Measurements from ENCODE around the gene CDH4. TPM values are rescaled to one million over a fixed set of nuclear protein-coding genes. Genes with fewer than 3 reads are reported as not detected.

Gene CDH4
- total and polyA plus RNA-seq, 2 of the 13 experiments (the other 11 are each of a cell fraction or from before 2014, with no cell fraction given): not detected

DNA sequence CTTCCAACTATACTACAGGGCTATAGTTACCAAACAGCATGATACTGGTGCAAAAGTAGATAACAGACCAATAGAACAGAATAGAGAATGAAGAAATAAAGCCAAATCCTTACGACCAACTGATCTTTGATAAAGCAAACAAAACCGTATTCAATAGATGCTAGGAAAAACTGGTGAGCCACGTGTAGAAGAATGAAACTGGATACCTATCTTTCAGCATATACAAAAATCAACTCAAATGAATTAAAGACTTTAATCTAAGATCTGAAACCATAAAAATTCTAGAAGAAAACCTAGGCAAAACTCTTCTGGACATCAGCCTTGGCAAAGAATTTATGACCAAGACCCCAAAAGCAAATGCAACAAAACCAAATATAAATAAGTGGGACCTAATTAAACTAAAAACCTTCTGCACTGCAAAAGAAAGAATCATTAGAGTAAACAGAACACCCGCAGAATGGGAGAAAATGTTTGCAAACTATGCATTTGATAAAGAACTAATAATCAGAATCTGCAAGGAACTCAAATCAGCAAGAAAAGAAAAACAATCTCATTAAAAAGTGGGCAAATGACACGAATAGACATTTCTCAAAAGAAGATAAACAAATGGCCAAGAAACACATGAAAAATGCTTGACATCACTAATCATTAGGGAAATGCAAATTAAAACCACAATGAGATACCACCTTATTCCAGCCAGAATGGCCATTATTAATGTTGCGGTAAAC is 703.8 kb downstream of the CDH4 start:
- H3K27ac ChIP-seq (ENCODE audit: extremely low read length, insufficient read depth, low read length): no peak overlapping the region
- in situ Hi-C loops (cut with HindIII; ENCODE audit: extremely low pct_ligation_motif_present, low pct_unique_long_range_greater_than_20kb) (no loop called here), intact Hi-C loops (cut with micrococcal nuclease; ENCODE audit: unreplicated experiment) (no loop called here)
- no peaks in the 10 kb centered on the region for H3K9me3 ChIP-seq (ENCODE audit: low read length)
- WGBS (ENCODE audit: low lambda C conversion rate): 8% methylated on average over 6 of the region's 6 CpGs
- ATAC-seq: no peak
- peaks cover 6% of the 10 kb centered on the region; the same call in 1 of the 2 replicates for H4K20me1 ChIP-seq (ENCODE audit: insufficient read depth, low read length)
- FAIRE-seq: no peak
- POLR2A ChIA-PET: no interaction called here
- H3K4me3 ChIP-seq (replicated peaks in 1 of 3; ENCODE audit: insufficient read depth in 1 of 3, low read depth in 2 of 3, low read length in 3 of 3): no peak overlapping the region; a peak in 1 of 6 replicates
- BruUV-seq (replicated peaks): no TSS peak
- CTCF ChIA-PET (ENCODE audit: low intra/inter-chr PET ratio, low total read pairs): no interaction called here
- H3K36me3 ChIP-seq (replicated peaks in 1 of 2; ENCODE audit: control insufficient read depth in 1 of 2, insufficient read depth in 2 of 2, low read length in 2 of 2): no peaks in the 10 kb centered on the region
- peak; percentile 36 for DNase-seq (ENCODE audit: low spot score)
- H2AFZ ChIP-seq (ENCODE audit: low read length): no peak overlapping the region
- no peak overlapping the region for H3K9ac ChIP-seq (ENCODE audit: insufficient read depth, low read depth, low read length)
- no peaks in the 10 kb centered on the region for H3K27me3 ChIP-seq (ENCODE audit: control insufficient read depth in 1 of 2, insufficient read depth in 2 of 2, low read length in 2 of 2)
- H3K4me2 ChIP-seq (ENCODE audit: low read depth, low read length): peak overlapping the region; percentile 34
- no peaks in the 10 kb centered on the region for H3K79me2 ChIP-seq (ENCODE audit: insufficient read depth, low read length)
- peaks cover 23% of the 10 kb centered on the region for H3K4me1 ChIP-seq (ENCODE audit: insufficient read depth, low read length)
- no peak for TF ChIP-seq ZNF331 (CRISPR knock-in tag; IDR thresholded peaks at IDR 0.05)
- TF ChIP-seq FUBP1 (CRISPR knock-in tag; IDR thresholded peaks at IDR 0.05; ENCODE audit: borderline replicate concordance): no peak
- TF ChIP-seq TGIF2 (CRISPR knock-in tag; IDR thresholded peaks at IDR 0.05): no peak
- TF ChIP-seq ZFYVE20 (CRISPR knock-in tag; IDR thresholded peaks at IDR 0.05; ENCODE audit: borderline replicate concordance, low read depth): no peak
- TF ChIP-seq, protein P1, sequence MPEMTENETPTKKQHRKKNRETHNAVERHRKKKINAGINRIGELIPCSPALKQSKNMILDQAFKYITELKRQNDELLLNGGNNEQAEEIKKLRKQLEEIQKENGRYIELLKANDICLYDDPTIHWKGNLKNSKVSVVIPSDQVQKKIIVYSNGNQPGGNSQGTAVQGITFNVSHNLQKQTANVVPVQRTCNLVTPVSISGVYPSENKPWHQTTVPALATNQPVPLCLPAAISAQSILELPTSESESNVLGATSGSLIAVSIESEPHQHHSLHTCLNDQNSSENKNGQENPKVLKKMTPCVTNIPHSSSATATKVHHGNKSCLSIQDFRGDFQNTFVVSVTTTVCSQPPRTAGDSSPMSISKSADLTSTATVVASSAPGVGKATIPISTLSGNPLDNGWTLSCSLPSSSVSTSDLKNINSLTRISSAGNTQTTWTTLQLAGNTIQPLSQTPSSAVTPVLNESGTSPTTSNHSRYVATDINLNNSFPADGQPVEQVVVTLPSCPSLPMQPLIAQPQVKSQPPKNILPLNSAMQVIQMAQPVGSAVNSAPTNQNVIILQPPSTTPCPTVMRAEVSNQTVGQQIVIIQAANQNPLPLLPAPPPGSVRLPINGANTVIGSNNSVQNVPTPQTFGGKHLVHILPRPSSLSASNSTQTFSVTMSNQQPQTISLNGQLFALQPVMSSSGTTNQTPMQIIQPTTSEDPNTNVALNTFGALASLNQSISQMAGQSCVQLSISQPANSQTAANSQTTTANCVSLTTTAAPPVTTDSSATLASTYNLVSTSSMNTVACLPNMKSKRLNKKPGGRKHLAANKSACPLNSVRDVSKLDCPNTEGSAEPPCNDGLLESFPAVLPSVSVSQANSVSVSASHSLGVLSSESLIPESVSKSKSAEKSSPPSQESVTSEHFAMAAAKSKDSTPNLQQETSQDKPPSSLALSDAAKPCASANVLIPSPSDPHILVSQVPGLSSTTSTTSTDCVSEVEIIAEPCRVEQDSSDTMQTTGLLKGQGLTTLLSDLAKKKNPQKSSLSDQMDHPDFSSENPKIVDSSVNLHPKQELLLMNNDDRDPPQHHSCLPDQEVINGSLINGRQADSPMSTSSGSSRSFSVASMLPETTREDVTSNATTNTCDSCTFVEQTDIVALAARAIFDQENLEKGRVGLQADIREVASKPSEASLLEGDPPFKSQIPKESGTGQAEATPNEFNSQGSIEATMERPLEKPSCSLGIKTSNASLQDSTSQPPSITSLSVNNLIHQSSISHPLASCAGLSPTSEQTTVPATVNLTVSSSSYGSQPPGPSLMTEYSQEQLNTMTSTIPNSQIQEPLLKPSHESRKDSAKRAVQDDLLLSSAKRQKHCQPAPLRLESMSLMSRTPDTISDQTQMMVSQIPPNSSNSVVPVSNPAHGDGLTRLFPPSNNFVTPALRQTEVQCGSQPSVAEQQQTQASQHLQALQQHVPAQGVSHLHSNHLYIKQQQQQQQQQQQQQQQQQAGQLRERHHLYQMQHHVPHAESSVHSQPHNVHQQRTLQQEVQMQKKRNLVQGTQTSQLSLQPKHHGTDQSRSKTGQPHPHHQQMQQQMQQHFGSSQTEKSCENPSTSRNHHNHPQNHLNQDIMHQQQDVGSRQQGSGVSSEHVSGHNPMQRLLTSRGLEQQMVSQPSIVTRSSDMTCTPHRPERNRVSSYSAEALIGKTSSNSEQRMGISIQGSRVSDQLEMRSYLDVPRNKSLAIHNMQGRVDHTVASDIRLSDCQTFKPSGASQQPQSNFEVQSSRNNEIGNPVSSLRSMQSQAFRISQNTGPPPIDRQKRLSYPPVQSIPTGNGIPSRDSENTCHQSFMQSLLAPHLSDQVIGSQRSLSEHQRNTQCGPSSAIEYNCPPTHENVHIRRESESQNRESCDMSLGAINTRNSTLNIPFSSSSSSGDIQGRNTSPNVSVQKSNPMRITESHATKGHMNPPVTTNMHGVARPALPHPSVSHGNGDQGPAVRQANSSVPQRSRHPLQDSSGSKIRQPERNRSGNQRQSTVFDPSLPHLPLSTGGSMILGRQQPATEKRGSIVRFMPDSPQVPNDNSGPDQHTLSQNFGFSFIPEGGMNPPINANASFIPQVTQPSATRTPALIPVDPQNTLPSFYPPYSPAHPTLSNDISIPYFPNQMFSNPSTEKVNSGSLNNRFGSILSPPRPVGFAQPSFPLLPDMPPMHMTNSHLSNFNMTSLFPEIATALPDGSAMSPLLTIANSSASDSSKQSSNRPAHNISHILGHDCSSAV (CRISPR knock-in tag; IDR thresholded peaks at IDR 0.05; ENCODE audit: borderline replicate concordance): no peak
- no peak for TF ChIP-seq DMAP1 (CRISPR knock-in tag; IDR thresholded peaks at IDR 0.05)
- TF ChIP-seq ZBTB37 (CRISPR knock-in tag; IDR thresholded peaks at IDR 0.05): no peak
- no peak for TF ChIP-seq TOE1 (CRISPR knock-in tag; IDR thresholded peaks at IDR 0.05)
- no peak for TF ChIP-seq NONO (IDR thresholded peaks at IDR 0.05)
- no peak for TF ChIP-seq NONO (CRISPR knock-in tag; conservative IDR thresholded peaks at IDR 0.05)
- TF ChIP-seq SIX1 (CRISPR knock-in tag; IDR thresholded peaks at IDR 0.05; ENCODE audit: borderline replicate concordance): 0 out of 2 replicates have a peak, but pooled peaks have one; percentile 26
- no peak for TF ChIP-seq ZNF678 (CRISPR knock-in tag; IDR thresholded peaks at IDR 0.05)

Data from HepG2 (cell line).